Muscle layer of duodenum (tissue), 2 donors: Measurements from ENCODE around the gene RGL1.

Experiments used
- H3K27ac ChIP-seq: one replicate; pipeline ENCODE4 v1.7.0; 2013; ENCODE audit warnings: mild to moderate bottlenecking, low read length
- H3K27me3 ChIP-seq: one replicate; pipeline ENCODE4 v1.7.0; 2013; ENCODE audit warnings: low read depth, mild to moderate bottlenecking, control low read depth, low read length
- H3K36me3 ChIP-seq, 2 donors: one replicate each; pipeline ENCODE4 v1.7.0; 2013; ENCODE audit warnings: low read length in 2 of 2, control low read depth in 1 of 2, mild to moderate bottlenecking in 1 of 2; ENCODE audit not compliant: insufficient read depth in 2 of 2, control insufficient read depth in 1 of 2
- H3K4me1 ChIP-seq, 2 donors: one replicate each; pipeline ENCODE4 v1.7.0; 2013; ENCODE audit warnings: low read length in 2 of 2, mild to moderate bottlenecking in 2 of 2, control low read depth in 1 of 2, moderate library complexity in 1 of 2; ENCODE audit not compliant: insufficient read depth in 2 of 2, control insufficient read depth in 1 of 2
- H3K4me3 ChIP-seq, 2 donors: one replicate each; pipeline ENCODE4 v1.7.0; 2013; ENCODE audit warnings: low read length in 2 of 2, low read depth in 1 of 2, mild to moderate bottlenecking in 1 of 2
- H3K9me3 ChIP-seq, 2 donors: one replicate each; pipeline ENCODE4 v1.7.0; 2013; ENCODE audit warnings: low read length in 2 of 2, control low read depth in 1 of 2, mild to moderate bottlenecking in 1 of 2; ENCODE audit not compliant: control insufficient read depth in 1 of 2
- donor health status: healthy.

RGL1 gene

GRCh38 chr1:183871142-183871541 lies 66.2 kb downstream of the RGL1 start:
- no peaks in the 10 kb centered on the region for H3K9me3 ChIP-seq
- no peaks in the 10 kb centered on the region for H3K27me3 ChIP-seq
- peak overlapping the region in 1 of 2 donors; percentile 0 for H3K4me3 ChIP-seq
- H3K27ac ChIP-seq, result peak overlapping the region; percentile 58
- H3K4me1 ChIP-seq, result peaks cover 8 to 25% of the 10 kb centered on the region in 2 donors
- H3K36me3 ChIP-seq, result peaks cover 0 to 5% of the 10 kb centered on the region in 2 donors

GRCh38 chr1:183871601-183872000 lies 66.7 kb downstream of the RGL1 start:
- Histone ChIP-seq H3K9me3 (no peaks in the 10 kb centered on the region), H3K4me3 (no peak overlapping the region), H3K4me1 (peaks cover 13 to 28% of the 10 kb centered on the region in 2 donors), H3K27me3 (no peaks in the 10 kb centered on the region), H3K27ac (peak overlapping the region; percentile 58), H3K36me3 (peaks cover 0 to under 1% of the 10 kb centered on the region in 2 donors)

GRCh38 chr1:183872403-183872802 lies 67.5 kb downstream of the RGL1 start:
- Histone ChIP-seq H3K4me1 (peaks cover 19 to 28% of the 10 kb centered on the region in 2 donors), H3K27me3 (no peaks in the 10 kb centered on the region), H3K36me3 (no peaks in the 10 kb centered on the region), H3K4me3 (peak overlapping the region in 1 of 2 donors; percentile 9), H3K27ac (peak overlapping the region; percentile 58), H3K9me3 (no peaks in the 10 kb centered on the region)

- no peaks in the 10 kb centered on the region for H3K27me3 ChIP-seq
- no peak overlapping the region for H3K4me3 ChIP-seq
- H3K36me3 ChIP-seq, result no peaks in the 10 kb centered on the region
- peak overlapping the region; percentile 16 for H3K27ac ChIP-seq
- no peaks in the 10 kb centered on the region for H3K9me3 ChIP-seq
- peaks cover 19 to 28% of the 10 kb centered on the region in 2 donors for H3K4me1 ChIP-seq
Observed at GRCh38 chr1:183873642-183874041, 68.7 kb downstream of the RGL1 start.

- Histone ChIP-seq H3K4me1 (peaks cover 23 to 39% of the 10 kb centered on the region in 2 donors), H3K27ac (peak overlapping the region; percentile 83)
Observed at GRCh38 chr1:183876309-183876708, 71.4 kb downstream of the RGL1 start.

GRCh38 chr1:183877053-183877720 lies 72.3 kb downstream of the RGL1 start:
- Histone ChIP-seq H3K9me3 (no peaks in the 10 kb centered on the region), H3K36me3 (no peaks in the 10 kb centered on the region), H3K27ac (peak overlapping the region; percentile 83), H3K27me3 (no peaks in the 10 kb centered on the region), H3K4me1 (peaks cover 32 to 40% of the 10 kb centered on the region in 2 donors), H3K4me3 (peak overlapping the region; percentile 25 to 41)

More at GRCh38 chr1:183876309-183876708, 71.4 kb downstream of the RGL1 start:
- H3K36me3 ChIP-seq, result no peaks in the 10 kb centered on the region
- H3K4me3 ChIP-seq, result no peak overlapping the region
- H3K27me3 ChIP-seq, result no peaks in the 10 kb centered on the region
- H3K9me3 ChIP-seq, result no peaks in the 10 kb centered on the region

GRCh38 chr1:183879494-183879893 lies 74.6 kb downstream of the RGL1 start:
- Histone ChIP-seq H3K4me1 (peaks cover 30% of the 10 kb centered on the region in 2 donors), H3K27ac (peak overlapping the region; percentile 40), H3K4me3 (no peak overlapping the region)

GRCh38 chr1:183879966-183880365 lies 75.0 kb downstream of the RGL1 start:
- peaks cover 0 to 11% of the 10 kb centered on the region in 2 donors for H3K36me3 ChIP-seq
- no peaks in the 10 kb centered on the region for H3K9me3 ChIP-seq
- H3K4me3 ChIP-seq, result no peak overlapping the region
- H3K27ac ChIP-seq, result peak overlapping the region; percentile 40
- H3K27me3 ChIP-seq, result no peaks in the 10 kb centered on the region
- H3K4me1 ChIP-seq, result peaks cover 30% of the 10 kb centered on the region in 2 donors

More at GRCh38 chr1:183879494-183879893, 74.6 kb downstream of the RGL1 start:
- H3K36me3 ChIP-seq, result peaks cover 0 to 7% of the 10 kb centered on the region in 2 donors
- H3K27me3 ChIP-seq, result no peaks in the 10 kb centered on the region
- H3K9me3 ChIP-seq, result no peaks in the 10 kb centered on the region

GRCh38 chr1:183880531-183881243 lies 75.8 kb downstream of the RGL1 start:
- H3K9me3 ChIP-seq, result no peaks in the 10 kb centered on the region
- H3K36me3 ChIP-seq, result peaks cover 0 to 18% of the 10 kb centered on the region in 2 donors
- H3K27me3 ChIP-seq, result no peaks in the 10 kb centered on the region
- peaks cover 30% of the 10 kb centered on the region in 2 donors for H3K4me1 ChIP-seq
- no peak overlapping the region for H3K4me3 ChIP-seq
- H3K27ac ChIP-seq, result peak overlapping the region; percentile 39

- peaks cover 0 to 18% of the 10 kb centered on the region in 2 donors for H3K36me3 ChIP-seq
- H3K27me3 ChIP-seq, result no peaks in the 10 kb centered on the region
- no peaks in the 10 kb centered on the region for H3K9me3 ChIP-seq
- H3K4me3 ChIP-seq, result no peak overlapping the region
- H3K4me1 ChIP-seq, result peaks cover 22 to 27% of the 10 kb centered on the region in 2 donors
- peak overlapping the region; percentile 19 for H3K27ac ChIP-seq
Observed at GRCh38 chr1:183881387-183882131, 76.6 kb downstream of the RGL1 start.
